LNCAP (cell line): Measurements from ENCODE around the gene KRTAP19-1.

Experiments used
- CTCF ChIP-seq: fragments of 450-650 bp; IDR thresholded peaks from 2 replicates; pipeline ENCODE4 v1.5.1; 2017; ENCODE audit warnings: mild to moderate bottlenecking

Gene KRTAP19-1

GRCh38 chr21:30430170-30430655, 50.0 kb downstream of the KRTAP19-1 start, which contains the start of gene KRTAP13-4:
TSS of gene KRTAP13-4 (plus strand) at chr21:30430220. CDS start at chr21:30430276, 56 bp downstream.
- TF ChIP-seq CTCF = no peak
